Body of pancreas (tissue), 4 donors: ENCODE results near the gene MICALL1.

Experiments used
- CTCF ChIP-seq, 7 experiments: fragments of 450-650 bp in 4 of 7; fragments of 200-600 bp in 3 of 7; sonication (generic) in 3 of 7; IDR thresholded peaks; one replicate each; pipeline ENCODE4 v1.5.1; 2016 to 2019; ENCODE audit warnings: antibody characterized with exemption in 7 of 7
- POLR2A ChIP-seq, 3 donors: fragments of 450-650 bp; IDR thresholded peaks; one replicate each; pipeline ENCODE4 v1.6.1; 2016; ENCODE audit warnings: antibody characterized with exemption in 3 of 3, mild to moderate bottlenecking in 2 of 3

- TF ChIP-seq CTCF (IDR thresholded peaks at IDR 0.05), result no peak
- TF ChIP-seq POLR2A (IDR thresholded peaks at IDR 0.05), result no peak
Observed at GRCh38 chr22:37880668-37881440, 25.2 kb upstream of the MICALL1 start.
